Measurements from ENCODE around the gene EHMT1. TPM values are rescaled to one million over a fixed set of nuclear protein-coding genes. Genes with fewer than 3 reads are reported as not detected.
"Not testable (repeated sequence)": the region's sequence is repeated elsewhere in the genome, so short reads cannot be mapped to it uniquely, and the experiment has no call there.

The EHMT1 gene
- total RNA-seq, 1 donor from 2014 or later: 65.3 TPM

- no peak for DNase-seq
Measured at GRCh38 chr9:137615387-137615871, 3.4 kb upstream of the EHMT1 start.

GRCh38 chr9:137619240-137620047 is 639 bp downstream of the EHMT1 start:
- DNase-seq: peak; percentile 62

GRCh38 chr9:137620048-137620405 is 1.2 kb downstream of the EHMT1 start:
- DNase-seq: no peak

- no peak for DNase-seq
Measured at GRCh38 chr9:137620581-137620980, 1.8 kb downstream of the EHMT1 start.

GRCh38 chr9:137621131-137621757 is 2.4 kb downstream of the EHMT1 start:
- peak; percentile 34 for DNase-seq

GRCh38 chr9:137622211-137622610 is 3.4 kb downstream of the EHMT1 start:
- DNase-seq: not testable (repeated sequence)

- DNase-seq: no peak
Measured at GRCh38 chr9:137626464-137626863, 7.7 kb downstream of the EHMT1 start.

GRCh38 chr9:137627406-137627805 is 8.6 kb downstream of the EHMT1 start:
- not testable (repeated sequence) for DNase-seq

GRCh38 chr9:137630126-137630525 is 11.3 kb downstream of the EHMT1 start:
- DNase-seq: no peak

- DNase-seq: peak; percentile 27
Measured at GRCh38 chr9:137630679-137631078, 11.9 kb downstream of the EHMT1 start.

- no peak for DNase-seq
Measured at GRCh38 chr9:137631345-137632229, 12.8 kb downstream of the EHMT1 start.

GRCh38 chr9:137632230-137633161 is 13.7 kb downstream of the EHMT1 start:
- DNase-seq: peak; percentile 83

GRCh38 chr9:137634016-137634415 is 15.2 kb downstream of the EHMT1 start:
- DNase-seq: no peak

- no peak for DNase-seq
Measured at GRCh38 chr9:137638680-137639079, 19.9 kb downstream of the EHMT1 start.

- DNase-seq: no peak
Measured at GRCh38 chr9:137639303-137640051, 20.7 kb downstream of the EHMT1 start.

- DNase-seq: no peak
Measured at GRCh38 chr9:137640862-137641261, 22.1 kb downstream of the EHMT1 start.

- no peak for DNase-seq
Measured at GRCh38 chr9:137642118-137642601, 23.4 kb downstream of the EHMT1 start.

GRCh38 chr9:137642892-137643291 is 24.1 kb downstream of the EHMT1 start:
- no peak for DNase-seq

GRCh38 chr9:137643921-137644320 is 25.1 kb downstream of the EHMT1 start:
- no peak for DNase-seq

- no peak for DNase-seq
Measured at GRCh38 chr9:137645211-137645610, 26.4 kb downstream of the EHMT1 start.

GRCh38 chr9:137646341-137646740 is 27.5 kb downstream of the EHMT1 start:
- no peak for DNase-seq

Measured in dermis blood vessel endothelial cell (primary cell).